Hepatocyte (in vitro differentiated cells): ENCODE results near the gene RIMBP2. TPM values are rescaled to one million over a fixed set of nuclear protein-coding genes. Genes with fewer than 3 reads are reported as not detected.

Experiments
- DNase-seq: peaks from one replicate; pipeline ENCODE4 v3.0.0-alpha.2; 2016; ENCODE audit warnings: low spot score
- H2AFZ ChIP-seq: fragments of 200-600 bp; sonication (generic); 2 replicates; pipeline ENCODE4 v1.6.0; 2016; ENCODE audit warnings: antibody characterized with exemption, mild to moderate bottlenecking
- H3K27ac ChIP-seq: fragments of 200-600 bp; sonication (generic); 2 replicates; pipeline ENCODE4 v1.5.1; 2016; ENCODE audit warnings: mild to moderate bottlenecking
- H3K27me3 ChIP-seq: fragments of 200-600 bp; sonication (generic); 2 replicates; pipeline ENCODE4 v1.6.1; 2016
- H3K36me3 ChIP-seq: fragments of 200-600 bp; sonication (generic); replicated peaks from 2 replicates; pipeline ENCODE4 v1.5.1; 2016; ENCODE audit warnings: low read depth; ENCODE audit not compliant: insufficient read depth
- H3K4me1 ChIP-seq: fragments of 200-600 bp; sonication (generic); 2 replicates; pipeline ENCODE4 v1.5.1; 2016; ENCODE audit warnings: mild to moderate bottlenecking, moderate library complexity; ENCODE audit not compliant: insufficient read depth
- H3K4me2 ChIP-seq: fragments of 200-600 bp; sonication (generic); 2 replicates; pipeline ENCODE4 v1.6.0; 2016
- H3K4me3 ChIP-seq: fragments of 200-600 bp; sonication (generic); 2 replicates; pipeline ENCODE4 v1.5.1; 2016; ENCODE audit warnings: mild to moderate bottlenecking
- H3K79me2 ChIP-seq: fragments of 200-600 bp; sonication (generic); 2 replicates; pipeline ENCODE4 v1.6.0; 2017; ENCODE audit warnings: mild to moderate bottlenecking
- H3K9me2 ChIP-seq: fragments of 200-600 bp; sonication (generic); replicated peaks from 2 replicates; pipeline ENCODE4 v1.6.0; 2017; ENCODE audit warnings: mild to moderate bottlenecking; ENCODE audit not compliant: insufficient read depth
- H3K9me3 ChIP-seq: fragments of 200-600 bp; sonication (generic); 2 replicates; pipeline ENCODE4 v1.5.1; 2016; ENCODE audit warnings: low read depth, mild to moderate bottlenecking
- H4K20me1 ChIP-seq: fragments of 200-600 bp; sonication (generic); 2 replicates; pipeline ENCODE4 v1.6.0; 2016; ENCODE audit warnings: mild to moderate bottlenecking; ENCODE audit not compliant: insufficient read depth, poor library complexity, severe bottlenecking
- CTCF ChIP-seq: fragments of 200-600 bp; sonication (generic); IDR thresholded peaks from 2 replicates; pipeline ENCODE4 v1.5.1; 2016; ENCODE audit warnings: antibody characterized with exemption, mild to moderate bottlenecking; ENCODE audit not compliant: poor library complexity
- EZH2 ChIP-seq: fragments of 200-600 bp; sonication (generic); IDR thresholded peaks from 2 replicates; pipeline ENCODE4 v1.6.1; 2016; ENCODE audit warnings: antibody characterized with exemption, mild to moderate bottlenecking, borderline replicate concordance
- EZH2phosphoT487 ChIP-seq: fragments of 200-600 bp; sonication (generic); IDR thresholded peaks from one replicate; pipeline ENCODE4 v1.6.1; 2018; ENCODE audit warnings: antibody characterized with exemption, mild to moderate bottlenecking, low read depth, moderate library complexity; ENCODE audit not compliant: unreplicated experiment, severe bottlenecking
- WGBS: methylation state at CpG from one replicate; pipeline ENCODE4 v1.1.6; 2016; ENCODE audit warnings: low lambda C conversion rate; ENCODE audit errors: missing lambda C conversion rate; 5-methylcytosine and 5-hydroxymethylcytosine counted together
- polyA plus RNA-seq: library from polyadenylated mRNA; unstranded; fragments of >200 nt; fragmentation: Nextera tagmentation; extraction: Ambion mirVana; gene quantifications from 2 replicates; pipeline ENCODE4 v1.2.1, GENCODE V29; 2016
- total RNA-seq: library from RNA; depleted of rRNA; stranded (reverse); fragments of >200 nt; gene quantifications from 2 replicates; pipeline ENCODE4 v1.2.3, GENCODE V29; 2014

Gene RIMBP2
- total and polyA plus RNA-seq, 2 experiments from 2014 or later = 2.5 to 4.4 TPM

DNA sequence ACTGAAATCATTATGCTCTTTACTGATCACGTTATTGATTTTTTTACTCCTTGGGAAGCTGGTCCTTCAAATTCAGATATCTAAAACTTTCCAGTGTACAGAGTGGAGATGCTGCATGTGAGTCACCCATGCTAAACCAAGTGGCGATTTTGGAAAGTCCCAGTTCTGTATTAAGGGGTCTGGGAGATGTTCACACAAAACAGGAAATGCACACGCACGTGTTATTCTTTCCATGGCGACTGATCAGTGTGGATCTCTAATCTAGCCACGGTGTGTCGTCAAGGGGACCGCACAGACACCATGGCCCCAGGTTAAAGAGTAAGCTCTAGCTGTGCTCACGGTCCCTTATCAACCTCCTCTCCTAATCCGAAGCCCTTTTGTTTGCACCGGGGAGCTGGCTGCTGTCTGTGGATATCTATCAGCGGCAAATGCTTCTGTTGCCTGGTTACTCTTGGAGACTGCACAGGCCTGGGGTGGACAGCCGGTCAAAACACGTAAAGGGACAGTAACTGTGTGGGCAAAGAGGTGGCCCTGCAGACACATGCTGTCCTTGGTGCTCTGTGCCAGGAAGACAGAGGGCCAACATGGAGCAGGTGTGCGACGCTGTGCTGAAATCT, 96.6 kb downstream of the RIMBP2 start:
- TF ChIP-seq EZH2 = no peak
- TF ChIP-seq EZH2phosphoT487 = no peak
- TF ChIP-seq CTCF = no peak

GRCh38 chr12:130617219-130617618, 98.9 kb downstream of the RIMBP2 start:
- H3K79me2 ChIP-seq = no peaks in the 10 kb centered on the region
- WGBS = 59% methylated on average over 4 of the region's 4 CpGs
- H2AFZ ChIP-seq = no peak overlapping the region
- TF ChIP-seq EZH2 = no peak
- TF ChIP-seq CTCF = no peak
- no peak for TF ChIP-seq EZH2phosphoT487
- H3K36me3 ChIP-seq = no peaks in the 10 kb centered on the region
- H3K4me2 ChIP-seq = no peak overlapping the region
- no peaks in the 10 kb centered on the region for H3K9me2 ChIP-seq
- H3K4me1 ChIP-seq = no peaks in the 10 kb centered on the region
- no peaks in the 10 kb centered on the region for H4K20me1 ChIP-seq
- H3K9me3 ChIP-seq = no peaks in the 10 kb centered on the region
- H3K27ac ChIP-seq = no peak overlapping the region
- no peaks in the 10 kb centered on the region for H3K27me3 ChIP-seq
- DNase-seq = peak; percentile 33
- H3K4me3 ChIP-seq = no peak overlapping the region

More for the DNA sequence above, 96.6 kb downstream of the RIMBP2 start:
- no peaks in the 10 kb centered on the region for H3K79me2 ChIP-seq
- H3K4me3 ChIP-seq = no peak overlapping the region
- no peak for DNase-seq
- no peaks in the 10 kb centered on the region for H3K27me3 ChIP-seq
- WGBS = 72% methylated on average over 16 of the region's 16 CpGs
- H3K36me3 ChIP-seq = no peaks in the 10 kb centered on the region
- H4K20me1 ChIP-seq = no peaks in the 10 kb centered on the region
- H3K4me1 ChIP-seq = no peaks in the 10 kb centered on the region
- no peaks in the 10 kb centered on the region for H3K9me3 ChIP-seq
- no peak overlapping the region for H3K27ac ChIP-seq
- H2AFZ ChIP-seq = no peak overlapping the region
- no peaks in the 10 kb centered on the region for H3K9me2 ChIP-seq
- no peak overlapping the region for H3K4me2 ChIP-seq

- Histone ChIP-seq H3K79me2 (no peaks in the 10 kb centered on the region), H3K4me1 (no peaks in the 10 kb centered on the region), H3K27ac (no peak overlapping the region), H3K9me2 (no peaks in the 10 kb centered on the region), H2AFZ (no peak overlapping the region), H3K9me3 (no peaks in the 10 kb centered on the region), H3K4me3 (no peak overlapping the region), H3K27me3 (no peaks in the 10 kb centered on the region), H4K20me1 (no peaks in the 10 kb centered on the region), H3K36me3 (no peaks in the 10 kb centered on the region), H3K4me2 (no peak overlapping the region)
- DNase-seq = no peak
- TF ChIP-seq CTCF (no peak), EZH2 (no peak), EZH2phosphoT487 (no peak)
- 89% methylated on average over 16 of the region's 16 CpGs for WGBS
Measured at GRCh38 chr12:130615861-130616345, 100.2 kb downstream of the RIMBP2 start.
